Glutamatergic neuron (in vitro differentiated cells): ENCODE measurements around the gene LEMD2. TPM values are rescaled to one million over a fixed set of nuclear protein-coding genes. Genes with fewer than 3 reads are reported as not detected.

Experiments used
- DNase-seq: peaks from one replicate; pipeline ENCODE4 v3.0.0; 2022
- H3K27ac Mint-ChIP-seq: one replicate; pipeline ENCODE4 v1.8.0; 2020; ENCODE audit warnings: mild to moderate bottlenecking, mixed read lengths, inconsistent platforms; ENCODE audit not compliant: unreplicated experiment
- H3K27me3 Mint-ChIP-seq: one replicate; pipeline ENCODE4 v1.8.0; 2020; ENCODE audit warnings: mild to moderate bottlenecking, moderate library complexity, mixed read lengths, inconsistent platforms; ENCODE audit not compliant: unreplicated experiment
- H3K36me3 Mint-ChIP-seq: one replicate; pipeline ENCODE4 v1.8.0; 2020; ENCODE audit warnings: mild to moderate bottlenecking, mixed read lengths, inconsistent platforms; ENCODE audit not compliant: unreplicated experiment
- H3K4me1 Mint-ChIP-seq: one replicate; pipeline ENCODE4 v1.8.0; 2020; ENCODE audit warnings: mild to moderate bottlenecking, low read depth, mixed read lengths, inconsistent platforms; ENCODE audit not compliant: unreplicated experiment
- H3K4me3 Mint-ChIP-seq: one replicate; pipeline ENCODE4 v1.8.0; 2020; ENCODE audit warnings: mild to moderate bottlenecking, mixed read lengths, inconsistent platforms; ENCODE audit not compliant: unreplicated experiment
- H3K9me3 Mint-ChIP-seq: one replicate; pipeline ENCODE4 v1.8.0; 2020; ENCODE audit warnings: mild to moderate bottlenecking, moderate library complexity, mixed read lengths, inconsistent platforms; ENCODE audit not compliant: unreplicated experiment
- CTCF ChIP-seq: fragments of 200-600 bp; sonication (generic); IDR thresholded peaks from one replicate; pipeline ENCODE4 v1.5.0; 2021; ENCODE audit not compliant: partially characterized antibody, unreplicated experiment
- total RNA-seq: library from RNA; stranded (reverse); fragmentation: NEBNext Ultra II Directional; extraction: Animal tissue kit (Norgen Biotek cat#: 25700); gene quantifications from one replicate; pipeline ENCODE4 v1.2.1, GENCODE V29; 2021; ENCODE audit not compliant: unreplicated experiment

Gene LEMD2
- total RNA-seq, 1 donor from 2014 or later = 82.4 TPM

- Mint-ChIP-seq H3K27me3 (peaks cover 6% of the 10 kb centered on the region), H3K36me3 (no peaks in the 10 kb centered on the region), H3K9me3 (peaks cover 15% of the 10 kb centered on the region), H3K4me3 (peak overlapping the region; percentile 79), H3K27ac (peak overlapping the region; percentile 77), H3K4me1 (peaks cover 50% of the 10 kb centered on the region)
- TF ChIP-seq CTCF = no peak
- no peak for DNase-seq
These were observed 24.4 kb upstream of the LEMD2 start for GRCh38 chr6:33813246-33813904.

GRCh38 chr6:33812669-33813068 is 23.7 kb upstream of the LEMD2 start:
- peak overlapping the region; percentile 30 for H3K4me3 Mint-ChIP-seq
- peaks cover 15% of the 10 kb centered on the region for H3K9me3 Mint-ChIP-seq
- peaks cover 5% of the 10 kb centered on the region for H3K27me3 Mint-ChIP-seq
- H3K36me3 Mint-ChIP-seq = no peaks in the 10 kb centered on the region
- H3K4me1 Mint-ChIP-seq = peaks cover 57% of the 10 kb centered on the region
- no peak for TF ChIP-seq CTCF
- peak; percentile 43 for DNase-seq
- H3K27ac Mint-ChIP-seq = peak overlapping the region; percentile 93

- H3K9me3 Mint-ChIP-seq = peaks cover 13% of the 10 kb centered on the region
- no peaks in the 10 kb centered on the region for H3K36me3 Mint-ChIP-seq
- H3K27ac Mint-ChIP-seq = peak overlapping the region; percentile 83
- TF ChIP-seq CTCF = no peak
- peaks cover 4% of the 10 kb centered on the region for H3K27me3 Mint-ChIP-seq
- no peak for DNase-seq
- peak overlapping the region; percentile 47 for H3K4me3 Mint-ChIP-seq
- peaks cover 73% of the 10 kb centered on the region for H3K4me1 Mint-ChIP-seq
These were observed 20.7 kb upstream of the LEMD2 start for GRCh38 chr6:33809594-33809993.

- H3K4me1 Mint-ChIP-seq = peaks cover 74% of the 10 kb centered on the region
- peak overlapping the region; percentile 21 for H3K4me3 Mint-ChIP-seq
- H3K27me3 Mint-ChIP-seq = peaks cover 2% of the 10 kb centered on the region
These were observed 19.8 kb upstream of the LEMD2 start for GRCh38 chr6:33808641-33809180.

More at GRCh38 chr6:33808641-33809180, 19.8 kb upstream of the LEMD2 start:
- Mint-ChIP-seq H3K27ac (no peak overlapping the region), H3K9me3 (peaks cover 13% of the 10 kb centered on the region), H3K36me3 (no peaks in the 10 kb centered on the region)
- no peak for TF ChIP-seq CTCF
- no peak for DNase-seq
